22Rv1 (cell line): ENCODE measurements around the gene APIP.

Source experiments
- ZFX ChIP-seq: fragments of 450-650 bp; IDR thresholded peaks from 2 replicates; pipeline ENCODE4 v1.6.1; 2017; ENCODE audit warnings: antibody characterized with exemption, borderline replicate concordance
- TF ChIP-seq, protein P1 (sequence below): fragments of 450-650 bp; IDR thresholded peaks from 2 replicates; pipeline ENCODE4 v1.5.1; 2017; ENCODE audit warnings: mild to moderate bottlenecking

DNA sequence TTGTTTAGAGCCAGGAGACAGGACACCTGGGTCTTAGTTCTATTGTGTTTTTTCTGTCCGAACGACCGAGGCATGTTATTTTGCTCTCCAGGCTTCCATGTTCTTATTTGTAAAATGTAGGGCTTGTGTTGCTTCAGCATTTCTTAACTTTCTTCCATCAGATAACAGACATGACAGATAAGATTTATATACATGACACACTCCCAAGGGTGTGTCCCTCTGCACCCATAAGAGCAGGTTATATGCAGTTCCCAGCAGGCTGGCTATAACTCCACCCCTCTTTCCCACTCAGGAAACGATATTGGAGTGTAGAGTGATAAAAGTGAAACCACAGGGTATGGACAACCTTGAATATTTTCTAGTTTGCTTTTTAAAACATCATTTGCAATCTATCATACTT is 65.8 kb downstream of the APIP start:
- TF ChIP-seq, protein P1, sequence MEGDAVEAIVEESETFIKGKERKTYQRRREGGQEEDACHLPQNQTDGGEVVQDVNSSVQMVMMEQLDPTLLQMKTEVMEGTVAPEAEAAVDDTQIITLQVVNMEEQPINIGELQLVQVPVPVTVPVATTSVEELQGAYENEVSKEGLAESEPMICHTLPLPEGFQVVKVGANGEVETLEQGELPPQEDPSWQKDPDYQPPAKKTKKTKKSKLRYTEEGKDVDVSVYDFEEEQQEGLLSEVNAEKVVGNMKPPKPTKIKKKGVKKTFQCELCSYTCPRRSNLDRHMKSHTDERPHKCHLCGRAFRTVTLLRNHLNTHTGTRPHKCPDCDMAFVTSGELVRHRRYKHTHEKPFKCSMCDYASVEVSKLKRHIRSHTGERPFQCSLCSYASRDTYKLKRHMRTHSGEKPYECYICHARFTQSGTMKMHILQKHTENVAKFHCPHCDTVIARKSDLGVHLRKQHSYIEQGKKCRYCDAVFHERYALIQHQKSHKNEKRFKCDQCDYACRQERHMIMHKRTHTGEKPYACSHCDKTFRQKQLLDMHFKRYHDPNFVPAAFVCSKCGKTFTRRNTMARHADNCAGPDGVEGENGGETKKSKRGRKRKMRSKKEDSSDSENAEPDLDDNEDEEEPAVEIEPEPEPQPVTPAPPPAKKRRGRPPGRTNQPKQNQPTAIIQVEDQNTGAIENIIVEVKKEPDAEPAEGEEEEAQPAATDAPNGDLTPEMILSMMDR: no peak
- no peak for TF ChIP-seq ZFX
